H1 (cell line): ENCODE results near the gene RERE.

Experiments
- ATF2 ChIP-seq: IDR thresholded peaks from 2 replicates; pipeline ENCODE4 v1.6.1; 2012; ENCODE audit warnings: low read length, inconsistent platforms
- CBX8 ChIP-seq: fragments of 300-800, 300-1000 bp; sonication (generic); IDR thresholded peaks from 2 replicates; pipeline ENCODE4 v1.7.1; 2016; ENCODE audit warnings: low read depth, low read length, borderline replicate concordance
- EZH2 ChIP-seq: fragments of 200-600 bp; sonication (generic); IDR thresholded peaks from 2 replicates; pipeline ENCODE4 v1.7.1; 2012; ENCODE audit warnings: low read depth, mild to moderate bottlenecking, moderate library complexity, low read length, inconsistent platforms; ENCODE audit not compliant: severe bottlenecking
- POLR2AphosphoS5 ChIP-seq: IDR thresholded peaks from 2 replicates; pipeline ENCODE4 v1.6.1; 2011; ENCODE audit warnings: low read depth, low read length
- RAD21 ChIP-seq, 2 experiments: IDR thresholded peaks in 1 of 2; conservative IDR thresholded peaks in 1 of 2; 2 replicates each; pipeline ENCODE4 v1.6.1; 2011; ENCODE audit warnings: low read depth in 2 of 2, low read length in 2 of 2, improper control_type of control experiment in 1 of 2, inconsistent platforms in 1 of 2, mild to moderate bottlenecking in 1 of 2, moderate library complexity in 1 of 2
- RBBP5 ChIP-seq: IDR thresholded peaks from 2 replicates; pipeline ENCODE4 v1.7.1; 2012; ENCODE audit warnings: low read depth, mild to moderate bottlenecking, inconsistent platforms, low read length, moderate library complexity, borderline replicate concordance
- SIN3A ChIP-seq, 2 experiments: IDR thresholded peaks in 1 of 2; conservative IDR thresholded peaks in 1 of 2; 2 replicates each; pipeline ENCODE4 v1.6.1; 2011 to 2012; ENCODE audit warnings: low read length in 2 of 2, improper control_type of control experiment in 1 of 2, low read depth in 1 of 2, mild to moderate bottlenecking in 1 of 2
- SUZ12 ChIP-seq: fragments of 200-600 bp; sonication (generic); IDR thresholded peaks from 2 replicates; pipeline ENCODE4 v1.6.1; 2012; ENCODE audit warnings: mild to moderate bottlenecking, inconsistent platforms, low read length, moderate library complexity, mixed read lengths
- TAF1 ChIP-seq: IDR thresholded peaks from 2 replicates; pipeline ENCODE4 v1.6.1; 2011; ENCODE audit warnings: mild to moderate bottlenecking, low read depth, low read length
- TCF12 ChIP-seq: IDR thresholded peaks from 2 replicates; pipeline ENCODE4 v1.6.1; 2011; ENCODE audit warnings: low read depth, mild to moderate bottlenecking, low read length
- USF2 ChIP-seq: IDR thresholded peaks from 2 replicates; pipeline ENCODE4 v1.6.1; 2011; ENCODE audit warnings: low read length, improper control_type of control experiment
- YY1 ChIP-seq: IDR thresholded peaks from 2 replicates; pipeline ENCODE4 v1.6.1; 2011; ENCODE audit warnings: low read depth, mild to moderate bottlenecking, low read length
- TF ChIP-seq, protein P1 (sequence below), 3 experiments: IDR thresholded peaks; 1 replicate in 2 of 3; 2 replicates in 1 of 3; pipeline versions ENCODE4 v1.5.1 to v1.6.1; 2011; ENCODE audit warnings: low read length in 3 of 3, mild to moderate bottlenecking in 3 of 3, inconsistent platforms in 2 of 3, low read depth in 1 of 3, moderate library complexity in 1 of 3; ENCODE audit not compliant: insufficient read depth in 1 of 3; ENCODE audit errors: control extremely low read depth in 1 of 3

DNA sequence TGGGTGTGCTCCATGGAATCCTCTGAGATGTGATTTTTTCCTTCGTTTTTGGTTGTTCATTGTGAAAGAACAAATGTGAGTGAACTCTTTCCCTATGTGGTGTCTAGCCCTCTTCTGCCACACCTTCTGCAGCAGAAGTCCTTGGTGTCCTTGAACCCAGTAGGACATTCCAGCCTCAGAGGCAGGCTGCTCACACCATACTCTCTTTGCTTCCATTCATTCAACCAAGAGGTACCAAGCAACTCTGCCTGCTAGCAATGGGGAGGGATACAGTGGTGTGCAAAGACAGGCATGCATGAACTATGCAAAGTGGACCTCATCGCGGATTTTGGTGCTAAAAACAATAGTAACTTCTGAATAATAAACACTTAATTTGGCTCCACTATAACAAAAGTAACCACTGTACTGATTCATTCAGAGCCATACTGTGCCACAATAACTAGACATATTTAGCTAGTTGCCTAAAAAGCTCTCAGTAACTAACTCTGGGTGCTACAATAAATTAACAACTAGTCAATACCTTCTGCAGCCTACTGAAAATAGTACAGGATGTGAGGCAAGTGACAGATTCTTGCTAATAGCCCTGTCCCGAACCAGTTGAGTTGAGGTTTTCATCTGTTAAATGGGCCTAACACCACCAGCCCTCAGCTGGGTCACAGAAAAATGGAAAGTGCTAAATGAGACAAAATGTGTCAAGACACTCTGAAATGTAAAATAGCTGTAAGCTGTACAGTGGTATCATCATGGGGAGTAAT lies 344.1 kb downstream of the RERE start:
- no peak for TF ChIP-seq SIN3A (conservative IDR thresholded peaks at IDR 0.05 in 1 of 2, IDR thresholded peaks at IDR 0.05 in 1 of 2; ENCODE audit: low read depth in 1 of 2, low read length in 2 of 2)
- TF ChIP-seq, protein P1, sequence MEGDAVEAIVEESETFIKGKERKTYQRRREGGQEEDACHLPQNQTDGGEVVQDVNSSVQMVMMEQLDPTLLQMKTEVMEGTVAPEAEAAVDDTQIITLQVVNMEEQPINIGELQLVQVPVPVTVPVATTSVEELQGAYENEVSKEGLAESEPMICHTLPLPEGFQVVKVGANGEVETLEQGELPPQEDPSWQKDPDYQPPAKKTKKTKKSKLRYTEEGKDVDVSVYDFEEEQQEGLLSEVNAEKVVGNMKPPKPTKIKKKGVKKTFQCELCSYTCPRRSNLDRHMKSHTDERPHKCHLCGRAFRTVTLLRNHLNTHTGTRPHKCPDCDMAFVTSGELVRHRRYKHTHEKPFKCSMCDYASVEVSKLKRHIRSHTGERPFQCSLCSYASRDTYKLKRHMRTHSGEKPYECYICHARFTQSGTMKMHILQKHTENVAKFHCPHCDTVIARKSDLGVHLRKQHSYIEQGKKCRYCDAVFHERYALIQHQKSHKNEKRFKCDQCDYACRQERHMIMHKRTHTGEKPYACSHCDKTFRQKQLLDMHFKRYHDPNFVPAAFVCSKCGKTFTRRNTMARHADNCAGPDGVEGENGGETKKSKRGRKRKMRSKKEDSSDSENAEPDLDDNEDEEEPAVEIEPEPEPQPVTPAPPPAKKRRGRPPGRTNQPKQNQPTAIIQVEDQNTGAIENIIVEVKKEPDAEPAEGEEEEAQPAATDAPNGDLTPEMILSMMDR (IDR thresholded peaks at IDR 0.05; ENCODE audit: control extremely low read depth in 1 of 3, insufficient read depth in 1 of 3, low read depth in 1 of 3, low read length in 3 of 3): no peak
- no peak for TF ChIP-seq EZH2
- no peak for TF ChIP-seq CBX8
- TF ChIP-seq RBBP5: no peak
- no peak for TF ChIP-seq USF2
- TF ChIP-seq POLR2AphosphoS5: no peak
- no peak for TF ChIP-seq YY1
- TF ChIP-seq TCF12: no peak
- TF ChIP-seq TAF1: no peak
- TF ChIP-seq RAD21 (IDR thresholded peaks at IDR 0.05 in 1 of 2, conservative IDR thresholded peaks at IDR 0.05 in 1 of 2; ENCODE audit: low read depth in 2 of 2, low read length in 2 of 2): no peak
- no peak for TF ChIP-seq SUZ12
- no peak for TF ChIP-seq ATF2
